ENCODE results near the gene TM9SF1. TPM values are rescaled to one million over a fixed set of nuclear protein-coding genes. Genes with fewer than 3 reads are reported as not detected.

The TM9SF1 gene
- total and polyA plus RNA-seq, 2 of the 13 experiments (the other 11 are each of a cell fraction or from before 2014, with no cell fraction given), result 83.2 to 110 TPM

GRCh38 chr14:24178399-24179178, 16.7 kb downstream of the TM9SF1 start:
- 86% methylated on average over 12 of the region's 12 CpGs for WGBS (ENCODE audit: low lambda C conversion rate)
- Histone ChIP-seq H3K79me2 (ENCODE audit: insufficient read depth, low read length) (no peaks in the 10 kb centered on the region), H2AFZ (ENCODE audit: low read length) (no peak overlapping the region), H3K4me3 (replicated peaks in 1 of 3; ENCODE audit: insufficient read depth in 1 of 3, low read depth in 2 of 3, low read length in 3 of 3) (no peak overlapping the region), H4K20me1 (ENCODE audit: insufficient read depth, low read length) (no peaks in the 10 kb centered on the region), H3K9me3 (ENCODE audit: low read length) (no peaks in the 10 kb centered on the region), H3K27ac (ENCODE audit: extremely low read length, insufficient read depth, low read length) (no peak overlapping the region), H3K36me3 (replicated peaks in 1 of 2; ENCODE audit: control insufficient read depth in 1 of 2, insufficient read depth in 2 of 2, low read length in 2 of 2) (peaks cover 54 to 59% of the 10 kb centered on the region in 2 experiments), H3K27me3 (ENCODE audit: control insufficient read depth in 1 of 2, insufficient read depth in 2 of 2, low read length in 2 of 2) (no peaks in the 10 kb centered on the region), H3K4me1 (ENCODE audit: insufficient read depth, low read length) (no peaks in the 10 kb centered on the region), H3K4me2 (ENCODE audit: low read depth, low read length) (no peak overlapping the region), H3K9ac (ENCODE audit: insufficient read depth, low read depth, low read length) (no peak overlapping the region)
- in situ Hi-C loops (cut with HindIII; ENCODE audit: extremely low pct_ligation_motif_present, low pct_unique_long_range_greater_than_20kb) (no loop called here), intact Hi-C loops (cut with micrococcal nuclease; ENCODE audit: unreplicated experiment) (no loop called here)
- DNase-seq (ENCODE audit: low spot score) (no peak), FAIRE-seq (no peak), ATAC-seq (no peak)
- ChIA-PET POLR2A (interaction anchor here (0.6 to 8.1 kb wide), 12 partner anchors 8 to 66 kb away, joined by 3 to 65 read pairs (median 5); partner anchors contain the start of genes CHMP4A, DCAF11, EMC9 and IPO4), CTCF (ENCODE audit: low intra/inter-chr PET ratio, low total read pairs) (no interaction called here)
- TF ChIP-seq ZBTB25 (CRISPR knock-in tag; IDR thresholded peaks at IDR 0.05) (no peak), MTERF4 (CRISPR knock-in tag; IDR thresholded peaks at IDR 0.05) (no peak), ZNF589 (CRISPR knock-in tag; conservative IDR thresholded peaks at IDR 0.05) (no peak), ZNF546 (CRISPR knock-in tag; conservative IDR thresholded peaks at IDR 0.05) (no peak), AGO1 (IDR thresholded peaks at IDR 0.05; ENCODE audit: low read depth, low read length, poor library complexity, severe bottlenecking) (no peak), POLR2G (IDR thresholded peaks at IDR 0.05; ENCODE audit: low read depth, low read length) (peak; percentile 26; the same call in 1 of the 2 replicates), FOSL1 (CRISPR knock-in tag; IDR thresholded peaks at IDR 0.05; ENCODE audit: borderline replicate concordance) (no peak), CCDC6 (CRISPR knock-in tag; IDR thresholded peaks at IDR 0.05) (0 out of 2 replicates have a peak, but pooled peaks have one; percentile 20), NR1H2 (CRISPR knock-in tag; IDR thresholded peaks at IDR 0.05; ENCODE audit: borderline replicate concordance, low read depth) (0 out of 2 replicates have a peak, but pooled peaks have one; percentile 23)
- no TSS peak for BruUV-seq (replicated peaks)
